Left lobe of liver (tissue), 2 donors: ENCODE data around the gene KYNU. TPM values are rescaled to one million over a fixed set of nuclear protein-coding genes. Genes with fewer than 3 reads are reported as not detected.

Source experiments
- ATAC-seq: fragments of 200-7000 bp; cut with Tn5 transposase; one replicate; pipeline ENCODE4 v1.9.1; 2020; ENCODE audit warnings: mild to moderate bottlenecking, moderate library complexity
- DNase-seq: peaks from one replicate; pipeline ENCODE4 v3.0.0-alpha.2; 2020; ENCODE audit warnings: low spot score
- total RNA-seq: library from RNA; stranded (reverse); gene quantifications from one replicate; pipeline ENCODE4 v1.2.1, GENCODE V29; 2021
- donor health status: DM: no; HTN: no; CAD: no; lungs with moderate emphysema.
- donor health status: DM: no; HTN: yes; CAD: no.

Gene KYNU
- total RNA-seq, 1 donor from 2014 or later = 38.6 TPM

DNA sequence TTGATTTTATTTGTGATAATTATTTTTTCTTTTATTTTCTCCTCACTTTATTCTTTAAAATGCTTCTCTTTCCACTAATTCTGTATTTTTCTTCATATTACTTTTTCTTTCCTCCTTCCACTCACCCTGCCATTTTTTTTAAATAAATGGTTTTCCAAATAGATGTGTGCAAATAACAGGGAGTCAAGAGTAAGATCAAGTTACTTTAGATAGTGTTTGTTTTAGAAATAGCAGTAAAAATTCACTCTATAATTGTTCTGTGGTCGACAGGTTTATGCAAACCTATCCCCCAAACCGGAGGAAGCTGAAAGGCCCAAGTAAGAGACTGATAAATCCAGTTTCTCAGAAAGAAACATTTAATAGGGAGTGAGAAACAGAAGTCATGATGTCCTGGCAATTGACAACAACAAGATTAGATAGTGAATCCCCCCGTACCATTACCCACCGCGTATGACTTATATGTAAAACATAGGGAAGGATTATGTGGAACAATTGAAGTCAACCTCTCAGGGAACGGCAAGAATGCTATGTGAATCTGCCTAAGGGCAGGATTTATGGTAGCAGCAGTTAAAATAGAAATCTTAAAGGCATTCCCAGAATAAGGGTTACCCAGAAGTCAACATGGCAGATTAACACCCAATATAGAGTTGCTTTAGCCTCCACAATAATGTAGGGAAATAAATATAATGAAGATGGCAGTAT lies 75.5 kb downstream of the KYNU start:
- DNase-seq = no peak
- ATAC-seq = no peak

DNA sequence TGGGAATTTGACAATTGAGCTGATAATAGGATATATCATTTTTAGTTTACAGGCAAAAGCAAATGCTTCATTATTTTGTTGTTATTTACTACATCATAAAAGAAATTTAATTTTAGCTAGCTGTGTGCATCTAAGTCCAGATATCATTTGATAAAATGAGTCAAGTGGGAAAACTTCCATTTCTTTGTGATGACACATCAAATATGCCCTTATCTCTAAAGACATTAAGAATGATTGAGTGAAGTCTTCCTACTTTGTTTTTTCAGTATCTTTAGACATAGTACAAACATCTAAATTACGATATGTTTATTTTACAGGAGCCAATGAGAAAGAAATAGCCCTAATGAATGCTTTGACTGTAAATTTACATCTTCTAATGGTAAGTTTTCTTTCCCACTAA lies 77.0 kb downstream of the KYNU start:
- ATAC-seq = no peak

DNA sequence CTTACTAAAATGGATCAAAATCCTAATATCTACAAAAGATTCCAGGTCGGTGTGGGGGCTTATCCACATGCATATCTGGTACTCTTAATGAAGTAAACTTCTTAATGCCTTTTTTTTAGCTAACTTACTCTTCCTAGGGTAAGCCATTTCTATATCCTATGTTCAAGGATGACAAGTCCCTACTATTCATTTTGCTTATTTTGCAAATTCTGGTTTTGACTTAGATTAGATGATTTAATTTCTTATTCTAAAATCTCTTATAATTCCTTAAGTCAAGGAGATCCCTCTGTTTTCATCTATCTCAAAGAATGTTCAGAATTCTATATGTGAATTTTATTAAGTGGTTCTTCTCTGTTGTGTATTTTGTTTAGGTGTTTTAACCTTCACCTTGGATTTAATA lies 79.7 kb downstream of the KYNU start:
- DNase-seq (no peak), ATAC-seq (no peak)

More for the DNA sequence above, 77.0 kb downstream of the KYNU start:
- no peak for DNase-seq

DNA sequence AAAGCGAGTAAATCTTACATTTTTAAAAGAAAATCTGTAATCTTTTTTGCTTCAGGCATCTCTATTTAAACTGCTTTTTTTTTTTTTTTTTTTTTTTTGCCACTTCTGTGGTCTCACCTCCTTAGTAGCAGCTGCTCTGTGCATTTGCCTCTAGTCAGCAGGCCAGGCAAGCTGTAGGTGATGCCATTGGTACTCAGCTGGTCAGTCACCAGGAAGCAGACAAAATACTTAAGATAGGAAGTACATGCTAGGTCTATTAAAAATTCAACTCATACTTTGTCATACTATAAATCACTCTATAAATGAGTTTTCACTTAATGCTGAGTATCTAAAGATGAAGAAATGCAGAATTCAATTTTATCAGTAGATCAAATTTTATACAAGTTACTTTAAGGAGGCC lies 83.7 kb downstream of the KYNU start:
- ATAC-seq = no peak
- DNase-seq = no peak

DNA sequence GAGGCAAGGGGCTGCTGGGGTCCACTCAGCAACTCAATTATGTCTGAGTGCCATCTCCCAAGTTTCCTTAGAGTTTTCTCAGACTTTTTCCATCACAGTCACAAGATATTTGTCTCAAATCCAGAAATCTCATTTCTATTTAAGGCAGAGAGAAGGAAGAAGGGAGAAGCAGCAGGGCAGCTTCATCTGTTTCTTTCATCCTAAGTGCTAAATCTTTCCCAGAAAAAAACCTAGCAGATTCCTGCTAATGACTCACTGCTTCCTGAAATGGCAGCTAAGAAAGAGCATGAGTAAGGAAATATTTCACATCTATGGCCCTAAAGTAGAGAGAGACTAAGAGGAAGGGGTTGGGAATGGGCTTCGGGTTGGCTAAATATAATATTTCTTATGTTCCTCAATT lies 88.0 kb downstream of the KYNU start:
- ATAC-seq = no peak
- DNase-seq = no peak

DNA sequence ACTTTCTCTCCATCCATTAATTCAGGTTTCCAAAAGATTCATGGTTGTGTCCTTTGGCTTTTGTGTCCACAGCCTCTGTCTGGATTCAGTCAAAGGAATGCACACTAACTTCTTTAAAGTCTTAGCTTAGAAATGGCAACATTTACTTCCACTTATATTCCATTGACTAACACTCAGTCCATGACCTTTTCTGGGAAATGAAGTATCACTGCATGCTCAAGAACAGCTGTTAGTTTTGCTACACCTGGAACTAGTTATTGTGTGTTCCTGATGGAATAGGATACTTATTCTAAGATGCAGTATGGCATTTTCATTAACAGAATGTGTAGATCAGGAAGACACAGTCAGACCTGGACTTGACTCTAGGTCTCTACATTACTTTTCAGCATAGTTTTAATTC lies 88.8 kb downstream of the KYNU start:
- no peak for DNase-seq
- no peak for ATAC-seq

DNA sequence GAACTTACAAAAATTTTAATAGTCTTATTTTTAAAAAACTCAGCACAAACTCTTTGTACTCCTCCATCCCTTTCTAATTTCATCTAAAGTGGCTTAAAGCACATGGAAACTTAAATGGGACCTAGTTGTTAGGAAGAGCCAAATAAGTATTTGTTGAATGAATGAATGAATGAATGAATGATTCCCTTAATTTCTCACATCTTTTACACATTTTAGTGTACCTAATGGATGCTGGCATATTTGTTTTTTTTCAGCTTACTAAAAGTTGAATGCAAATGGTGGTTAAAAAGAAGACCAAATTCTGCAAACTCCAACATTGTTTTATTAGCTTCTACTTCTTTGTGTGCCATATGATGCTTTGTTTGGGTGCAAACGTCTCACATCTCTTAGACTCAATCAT lies 89.6 kb downstream of the KYNU start:
- no peak for ATAC-seq
- no peak for DNase-seq

DNA sequence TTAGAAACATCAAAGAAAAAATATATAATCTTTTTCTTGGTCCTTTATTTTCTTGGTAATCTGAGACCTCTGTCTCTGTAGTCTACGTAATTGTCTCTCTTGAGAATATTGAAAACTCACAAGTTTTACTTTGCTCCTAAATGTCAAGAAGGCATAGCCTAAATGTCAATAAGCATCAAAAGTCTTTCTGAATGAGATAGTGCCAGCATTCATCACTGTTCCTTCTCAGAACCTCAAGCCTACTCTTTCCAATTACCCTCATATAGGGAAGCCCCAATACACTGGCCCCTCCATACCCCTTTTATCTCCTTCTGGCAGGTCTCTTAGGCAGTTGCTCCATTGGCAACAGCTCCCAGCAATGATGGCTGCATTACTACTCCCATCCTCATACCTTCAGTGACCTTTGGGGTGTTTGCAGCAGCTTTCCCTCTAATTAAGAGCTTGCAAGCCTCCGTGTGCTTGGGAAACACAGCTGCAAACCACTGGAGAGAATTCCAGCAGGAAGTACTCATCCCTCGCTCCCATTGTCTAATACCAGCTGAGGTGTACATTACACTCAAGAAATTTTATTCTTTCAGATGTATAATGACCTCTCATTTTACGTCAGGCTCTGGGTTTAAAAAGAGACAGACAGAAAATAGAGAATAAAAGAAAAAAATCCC lies 95.8 kb downstream of the KYNU start:
- no peak for DNase-seq
- ATAC-seq = no peak

DNA sequence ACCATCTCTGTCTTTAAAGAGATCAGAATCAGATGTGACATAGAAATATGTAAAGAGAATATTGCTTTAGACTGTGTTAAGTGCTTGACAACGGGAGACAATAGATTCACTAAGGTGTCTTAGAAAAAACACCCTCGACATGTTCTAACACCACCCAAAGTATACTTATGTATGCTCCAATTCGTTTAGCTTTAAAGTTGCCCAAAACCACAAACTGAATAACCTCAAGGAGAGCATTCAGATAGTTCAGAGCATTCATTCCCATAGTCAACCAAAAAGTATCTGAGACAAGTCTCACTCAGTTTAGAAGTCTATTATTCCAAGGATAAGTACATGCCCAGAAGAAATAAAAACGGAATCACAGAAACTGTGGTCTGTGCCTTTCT lies 96.4 kb downstream of the KYNU start:
- DNase-seq (no peak), ATAC-seq (no peak)

DNA sequence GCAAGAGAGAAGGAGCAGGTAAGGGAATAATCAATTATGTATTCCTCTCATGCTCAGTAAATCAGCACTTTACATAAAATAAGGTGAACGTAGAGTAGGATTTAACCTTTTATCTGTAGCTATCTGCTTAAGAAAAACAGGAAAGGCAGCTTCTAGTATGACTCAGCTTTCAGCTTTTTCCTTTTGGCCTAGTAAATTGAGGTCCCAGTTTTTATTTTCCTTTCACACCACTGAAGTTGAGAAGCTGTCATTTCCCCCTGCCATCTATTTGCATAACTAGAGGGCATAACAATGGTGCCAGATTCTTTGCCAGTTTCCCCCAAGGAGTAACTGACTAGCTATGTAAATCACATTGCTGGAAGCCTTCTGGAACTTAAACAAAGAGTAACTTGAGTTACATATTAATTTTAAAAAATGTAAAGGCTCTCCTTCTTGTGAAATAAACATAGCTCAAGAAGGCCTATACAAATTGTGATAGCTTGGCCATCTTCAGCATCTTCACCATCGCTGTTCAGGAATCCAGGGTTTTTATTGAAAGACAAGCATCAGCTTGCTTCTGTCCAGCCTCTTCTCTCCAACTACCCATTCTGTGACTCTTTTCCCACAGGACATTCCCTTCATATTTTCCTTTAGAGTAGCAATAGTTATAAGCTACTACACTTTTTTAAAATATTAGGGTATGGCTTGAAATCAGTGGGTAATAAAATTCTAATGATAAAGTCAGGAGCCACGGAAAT lies 97.0 kb downstream of the KYNU start:
- ATAC-seq = no peak
- DNase-seq = no peak

DNA sequence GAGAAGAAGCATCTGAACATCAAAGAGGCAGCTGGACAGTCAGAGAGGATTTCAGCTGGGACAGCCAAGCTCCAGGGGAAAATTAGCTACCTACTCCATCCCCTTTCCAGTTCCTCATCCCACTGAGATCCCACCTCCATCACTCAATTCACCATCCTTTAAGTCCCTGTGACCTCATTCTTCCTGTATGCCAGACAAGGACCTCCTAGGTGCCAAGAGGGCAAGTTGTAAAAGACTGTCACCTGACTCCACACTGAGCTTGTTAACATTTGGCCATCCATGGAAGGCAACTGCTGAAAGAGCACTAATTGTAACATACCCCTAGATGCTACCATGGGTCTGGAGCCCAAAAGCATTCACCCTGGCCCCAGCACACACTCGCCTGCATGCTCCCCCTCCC lies 97.8 kb downstream of the KYNU start:
- no peak for DNase-seq

DNA sequence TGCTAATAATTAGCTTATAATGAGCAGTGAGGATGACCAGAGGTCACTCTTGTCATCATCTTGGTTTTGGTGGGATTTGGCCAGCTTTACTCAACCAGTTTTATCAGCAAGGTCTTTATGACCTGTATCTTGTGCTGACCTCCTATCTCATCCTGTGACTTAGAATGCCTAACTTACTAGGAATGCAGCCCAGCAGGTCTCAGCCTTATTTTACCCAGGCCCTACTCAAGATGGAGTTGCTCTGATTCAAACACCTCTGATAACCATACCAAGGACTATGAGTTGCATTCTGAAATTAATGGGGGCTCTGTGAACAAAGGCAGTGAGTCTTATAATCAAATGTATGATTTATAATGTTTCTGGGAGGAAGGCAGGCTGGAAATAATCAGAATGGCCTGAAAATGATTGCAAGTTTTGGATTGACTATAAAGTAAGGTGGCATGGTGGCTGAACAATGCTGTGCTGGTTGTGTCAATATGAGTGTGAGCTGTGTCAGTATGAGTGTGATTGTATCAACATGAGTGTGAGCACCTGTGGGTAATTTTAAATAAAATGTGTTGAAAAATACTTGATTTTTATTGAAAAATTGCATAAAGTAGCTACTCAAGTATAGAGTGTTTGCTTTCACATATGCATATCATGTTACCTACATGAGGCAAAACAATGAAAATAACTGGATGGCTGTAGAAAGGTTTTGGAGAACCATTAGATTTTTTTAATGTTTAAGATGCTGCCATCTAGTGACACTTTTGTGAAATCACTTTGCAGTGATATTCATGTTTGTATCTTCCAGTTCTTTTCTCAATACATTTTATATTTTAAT lies 103.0 kb downstream of the KYNU start:
- ATAC-seq = peak; percentile 82
- no peak for DNase-seq

More for the DNA sequence above, 97.8 kb downstream of the KYNU start:
- ATAC-seq = peak; percentile 33

DNA sequence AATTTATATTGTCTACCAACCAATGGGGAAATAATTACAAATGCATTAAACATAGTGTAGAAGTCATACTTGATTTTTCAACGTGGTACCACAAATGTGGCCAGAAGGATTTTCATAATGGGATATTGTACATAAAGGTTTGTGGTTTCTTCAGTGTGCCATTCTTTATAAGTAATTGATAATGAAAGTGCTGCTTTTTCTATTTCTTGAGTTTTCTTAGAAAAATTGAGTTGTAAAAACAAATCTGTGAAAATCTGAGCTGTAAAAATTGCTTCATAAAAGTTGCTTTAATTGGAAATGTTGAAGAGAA lies 103.6 kb downstream of the KYNU start:
- ATAC-seq (no peak), DNase-seq (no peak)

DNA sequence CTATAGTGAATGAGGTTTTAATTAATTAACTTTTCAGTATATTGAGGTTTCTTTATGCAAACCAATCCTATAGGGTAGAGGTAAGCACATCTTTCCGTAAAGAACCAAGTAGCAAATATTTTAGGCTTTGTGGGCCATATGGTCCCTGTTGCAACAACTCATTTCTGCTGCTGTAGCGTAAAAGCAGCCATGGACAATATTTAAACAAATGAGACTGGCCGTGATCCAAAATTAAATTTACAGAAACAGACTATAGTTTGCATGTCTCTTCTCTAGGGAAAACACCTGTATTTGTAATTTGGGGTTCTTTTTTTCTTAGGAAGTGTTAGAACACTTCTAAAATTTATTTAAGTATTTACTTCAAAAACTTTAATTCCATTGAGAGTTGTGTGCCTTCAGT lies 104.3 kb downstream of the KYNU start:
- DNase-seq = no peak
- no peak for ATAC-seq

DNA sequence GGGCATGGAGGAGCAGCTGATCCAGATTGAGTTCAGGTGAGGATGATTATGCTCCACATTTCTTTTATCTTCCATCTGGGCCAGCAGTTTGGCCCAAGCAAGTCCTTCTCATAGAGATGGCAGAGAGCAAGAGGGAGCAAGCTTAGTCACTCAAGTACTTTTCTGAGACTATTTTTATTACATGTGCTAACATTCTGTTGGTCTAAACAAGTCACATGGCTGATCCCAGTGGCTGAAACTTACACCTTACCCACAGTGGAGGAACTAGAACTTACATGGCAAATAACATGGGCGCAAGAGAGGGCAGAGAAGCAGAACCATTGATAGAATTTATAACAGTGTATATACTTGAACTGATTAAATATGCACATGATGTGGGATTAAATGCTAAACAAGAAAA lies 105.7 kb downstream of the KYNU start:
- DNase-seq (no peak), ATAC-seq (peak; percentile 14)

DNA sequence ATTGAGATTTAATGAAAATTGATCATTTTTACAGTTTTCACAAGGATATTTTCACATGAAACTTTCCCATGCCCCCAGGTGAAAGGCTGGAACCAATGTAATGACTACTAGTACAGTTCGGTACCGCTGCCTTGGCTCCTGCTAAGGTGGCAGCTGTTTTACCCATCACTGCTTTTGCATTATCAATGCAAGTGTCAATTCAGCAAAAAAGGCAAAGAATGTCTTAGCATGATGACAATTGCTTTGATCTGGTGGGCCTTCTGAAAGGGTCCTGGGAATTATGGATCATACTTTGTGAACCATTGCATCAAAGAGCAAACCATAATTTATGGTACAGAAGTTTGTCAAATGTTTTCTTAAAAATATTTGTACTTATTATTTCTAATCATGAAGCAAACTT lies 107.2 kb downstream of the KYNU start:
- no peak for DNase-seq
- no peak for ATAC-seq

DNA sequence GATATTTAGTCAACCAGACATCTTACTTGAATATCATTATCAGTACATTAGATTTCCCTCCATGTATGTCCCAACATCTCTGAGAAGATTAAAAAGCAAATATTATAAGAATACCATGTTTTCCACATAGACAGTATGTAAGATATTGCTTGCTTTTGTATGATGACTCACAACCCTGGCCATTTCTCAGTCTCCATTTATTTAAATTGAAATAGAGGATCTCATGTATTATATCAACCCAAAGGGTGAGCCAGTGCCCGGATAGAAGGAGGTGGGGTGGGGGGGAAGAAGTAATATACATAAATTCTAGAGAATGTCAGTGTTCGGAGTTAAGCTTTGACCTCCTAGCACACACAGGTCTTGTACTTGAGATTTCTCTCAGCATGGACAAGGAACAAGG lies 109.6 kb downstream of the KYNU start:
- ATAC-seq (no peak), DNase-seq (no peak)

DNA sequence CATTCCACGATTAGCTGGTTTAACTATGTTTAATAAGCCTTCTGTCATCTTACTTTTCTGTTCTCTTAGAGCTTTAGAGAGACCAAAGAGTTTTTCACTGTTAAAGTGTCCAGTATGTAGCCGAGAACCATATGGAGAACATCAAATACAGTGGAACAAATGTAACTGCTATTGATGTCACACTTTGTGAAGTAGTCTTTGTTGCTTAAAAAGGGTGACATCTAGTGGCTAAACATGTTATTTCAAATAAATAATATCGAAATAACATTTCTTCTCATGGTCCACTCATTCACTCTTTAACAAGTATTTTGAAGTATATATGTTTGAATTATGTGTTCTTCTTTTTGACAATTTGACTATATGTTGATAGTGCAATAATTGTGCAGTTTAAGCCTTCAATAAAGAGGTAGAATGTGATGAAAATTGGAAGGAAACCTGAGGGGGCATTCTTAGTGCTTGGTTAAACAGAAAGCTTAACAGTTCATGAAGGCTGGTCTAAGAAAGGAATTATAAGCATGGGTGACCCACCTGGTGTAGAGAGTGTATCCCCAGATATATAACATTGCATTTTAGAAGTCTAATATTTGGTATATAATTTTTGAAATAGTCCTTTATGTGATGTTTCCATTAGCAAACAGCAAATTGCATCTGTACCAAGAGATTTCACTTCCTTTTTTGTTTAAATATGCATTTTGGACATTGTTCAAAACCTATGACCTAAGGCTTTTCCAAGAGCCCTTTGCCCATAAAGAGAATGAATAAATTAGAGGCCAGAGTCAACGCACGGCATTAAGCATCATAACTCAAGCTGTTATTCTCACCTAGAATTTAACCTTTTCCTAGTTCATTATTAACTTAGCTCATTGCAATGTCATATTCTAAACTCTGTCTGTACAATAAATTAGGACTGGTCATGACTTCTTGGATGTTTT lies 112.1 kb downstream of the KYNU start:
- ATAC-seq (peak; percentile 85), DNase-seq (no peak)

DNA sequence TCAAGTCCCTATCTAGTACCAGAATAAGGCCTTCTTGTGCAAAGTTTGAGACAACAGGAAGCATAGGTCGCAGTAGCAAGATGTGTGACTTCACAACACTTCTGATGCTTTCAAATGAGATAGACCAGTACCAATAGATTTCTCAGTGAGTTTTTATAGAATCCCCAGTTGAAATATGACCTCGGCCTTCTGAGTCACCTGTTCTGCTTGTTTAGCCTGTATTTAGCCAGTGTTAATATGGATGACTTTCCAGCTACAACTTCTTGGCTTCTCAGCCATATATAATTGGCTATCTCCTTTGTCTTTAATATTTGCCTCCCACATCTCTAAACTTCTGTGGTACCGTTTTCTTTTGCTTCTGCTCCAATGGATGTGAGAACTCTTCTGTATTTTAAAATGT lies 113.8 kb downstream of the KYNU start:
- DNase-seq = no peak
- no peak for ATAC-seq

DNA sequence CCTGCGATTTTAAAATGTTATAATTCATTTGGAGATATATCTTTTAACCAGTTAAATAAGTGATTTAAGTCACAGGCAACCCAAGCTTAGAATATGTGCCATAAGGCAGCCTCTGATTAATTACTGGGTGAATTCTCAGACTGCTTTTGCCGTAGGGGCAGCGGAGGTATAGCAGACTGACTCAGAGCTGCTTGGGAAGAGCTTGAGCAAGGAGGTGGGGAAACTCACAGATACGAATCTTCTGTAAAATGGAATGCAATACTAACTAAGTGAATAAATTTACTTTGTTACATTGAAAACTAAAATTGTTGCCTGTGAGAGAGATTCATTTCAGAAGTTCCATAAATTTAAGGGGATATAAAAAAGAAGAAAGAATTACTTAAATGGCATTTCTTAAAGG lies 115.4 kb downstream of the KYNU start:
- DNase-seq = no peak

More for the DNA sequence above, 115.4 kb downstream of the KYNU start:
- ATAC-seq = no peak
